H1 (cell line): ENCODE data around the gene ATP6V1C2. TPM values are rescaled to one million over a fixed set of nuclear protein-coding genes. Genes with fewer than 3 reads are reported as not detected.
A peak's percentile ranks its signal among the peaks of the same experiment; 100 is the strongest.

ENCODE experiments used
- CTCF ChIA-PET: fragments of 300-600 bp; sonication (Branson Sonifier 250); formaldehyde crosslinking; loops from one replicate; lab custom pipeline; 2021; ENCODE audit not compliant: partially characterized antibody; lab: Charles Lee
- POLR2A ChIA-PET: fragments of 300-600 bp; sonication (Branson Sonifier 250); formaldehyde crosslinking; loops from one replicate; lab custom pipeline; 2021; ENCODE audit warnings: inconsistent platforms; ENCODE audit not compliant: partially characterized antibody; lab: Charles Lee
- DNase-seq, 2 experiments: peaks; one replicate each; pipeline versions ENCODE4 v3.0.0 to v3.0.0-alpha.2; 2010 to 2022; ENCODE audit warnings: low spot score in 2 of 2, low read depth in 1 of 2, mixed read lengths in 1 of 2
- FAIRE-seq: peaks from 2 replicates; lab custom pipeline; 2011; peaks lifted over from hg19 to GRCh38; lab: Jason Lieb, UNC
- H2AFZ ChIP-seq: 2 replicates; pipeline ENCODE4 v1.8.1; 2012; ENCODE audit warnings: low read length, inconsistent platforms
- H2AK5ac ChIP-seq: 2 replicates; pipeline ENCODE4 v1.6.1; 2013; ENCODE audit warnings: low read depth, low read length
- H2BK120ac ChIP-seq: replicated peaks from 2 replicates; pipeline ENCODE3; 2013; ENCODE audit warnings: low read depth, low read length, inconsistent platforms
- H2BK12ac ChIP-seq: 2 replicates; pipeline ENCODE4 v1.6.1; 2013; ENCODE audit warnings: low read depth, low read length
- H2BK15ac ChIP-seq: 2 replicates; pipeline ENCODE4 v1.6.1; 2013; ENCODE audit warnings: low read length
- H2BK20ac ChIP-seq: 2 replicates; pipeline ENCODE4 v1.6.1; 2013; ENCODE audit warnings: low read length
- H2BK5ac ChIP-seq: 2 replicates; pipeline ENCODE4 v1.6.1; 2013; ENCODE audit warnings: low read depth, low read length
- H3K14ac ChIP-seq: 2 replicates; pipeline ENCODE4 v1.6.1; 2013; ENCODE audit warnings: inconsistent platforms; ENCODE audit not compliant: insufficient read length
- H3K18ac ChIP-seq: 2 replicates; pipeline ENCODE4 v1.6.1; 2013; ENCODE audit warnings: low read length; ENCODE audit errors: extremely low read depth
- H3K23ac ChIP-seq: 2 replicates; pipeline ENCODE4 v1.6.1; 2013; ENCODE audit warnings: inconsistent platforms; ENCODE audit not compliant: insufficient read length
- H3K23me2 ChIP-seq: 2 replicates; pipeline ENCODE4 v1.6.1; 2013; ENCODE audit warnings: low read depth, low read length
- H3K27ac ChIP-seq: 2 replicates; pipeline ENCODE4 v1.6.1; 2011; ENCODE audit warnings: low read depth, low read length, inconsistent platforms
- H3K27me3 ChIP-seq, 4 experiments: replicated peaks in 1 of 4; 1 replicate in 1 of 4; 2 replicates in 3 of 4; pipeline versions ENCODE4 v1.6.1 to v1.8.1; 2011 to 2013; ENCODE audit warnings: low read length in 3 of 4, mild to moderate bottlenecking in 3 of 4, inconsistent platforms in 2 of 4, mixed read lengths in 2 of 4, moderate library complexity in 1 of 4; ENCODE audit not compliant: control insufficient read depth in 3 of 4, insufficient read depth in 3 of 4; ENCODE audit errors: extremely low read depth in 1 of 4
- H3K36me3 ChIP-seq, 4 experiments: 2 replicates each; pipeline versions ENCODE4 v1.6.1 to v1.8.1; 2011 to 2013; ENCODE audit warnings: mild to moderate bottlenecking in 4 of 4, low read length in 3 of 4, moderate library complexity in 2 of 4, control low read depth in 1 of 4, inconsistent platforms in 1 of 4; ENCODE audit not compliant: insufficient read depth in 4 of 4, control insufficient read depth in 2 of 4
- H3K4ac ChIP-seq: replicated peaks from 2 replicates; pipeline ENCODE3; 2013; ENCODE audit warnings: low read length, low read depth, mixed read lengths, inconsistent platforms; ENCODE audit not compliant: insufficient read length
- H3K4me1 ChIP-seq, 4 experiments: replicated peaks in 1 of 4; 1 replicate in 1 of 4; 2 replicates in 3 of 4; pipeline versions ENCODE4 v1.6.1 to v1.8.1; 2011 to 2013; ENCODE audit warnings: low read length in 3 of 4, inconsistent platforms in 2 of 4, mixed read lengths in 1 of 4; ENCODE audit not compliant: insufficient read depth in 4 of 4, control insufficient read depth in 3 of 4
- H3K4me2 ChIP-seq, 2 experiments: 2 replicates each; pipeline versions ENCODE4 v1.6.1 to v1.8.1; 2011 to 2013; ENCODE audit warnings: low read depth in 2 of 2, low read length in 2 of 2, control low read depth in 1 of 2, inconsistent platforms in 1 of 2, mild to moderate bottlenecking in 1 of 2; ENCODE audit not compliant: insufficient read depth in 1 of 2
- H3K4me3 ChIP-seq, 4 experiments: fragments of 200-600, 300-600 bp in 1 of 4; sonication (generic), shearing (Covaris generic), sonication (Bioruptor Twin) in 1 of 4; 2 replicates each; pipeline versions ENCODE4 v1.5.1 to v1.8.1; 2011 to 2016; ENCODE audit warnings: low read length in 4 of 4, low read depth in 3 of 4, control low read depth in 2 of 4, inconsistent platforms in 2 of 4, mild to moderate bottlenecking in 2 of 4, mixed read lengths in 1 of 4, moderate library complexity in 1 of 4; ENCODE audit not compliant: insufficient read depth in 2 of 4; ENCODE audit errors: extremely low read depth in 1 of 4
- H3K56ac ChIP-seq: replicated peaks from 2 replicates; pipeline ENCODE3; 2013; ENCODE audit warnings: low read depth, mild to moderate bottlenecking, mixed read lengths, low read length, inconsistent platforms; ENCODE audit not compliant: insufficient read length
- H3K79me1 ChIP-seq: 2 replicates; pipeline ENCODE4 v1.6.1; 2013; ENCODE audit warnings: low read depth, low read length, control low read depth
- H3K79me2 ChIP-seq, 2 experiments: 2 replicates each; pipeline versions ENCODE4 v1.6.1 to v1.8.1; 2012 to 2013; ENCODE audit warnings: low read length in 2 of 2, mild to moderate bottlenecking in 2 of 2, inconsistent platforms in 1 of 2; ENCODE audit not compliant: insufficient read depth in 2 of 2, control insufficient read depth in 1 of 2
- H3K9ac ChIP-seq, 4 experiments: replicated peaks in 1 of 4; 1 replicate in 1 of 4; 2 replicates in 3 of 4; pipeline versions ENCODE4 v1.6.1 to v1.8.1; 2011 to 2013; ENCODE audit warnings: low read depth in 3 of 4, low read length in 3 of 4, control low read depth in 2 of 4, mild to moderate bottlenecking in 2 of 4, moderate library complexity in 2 of 4, inconsistent platforms in 1 of 4; ENCODE audit errors: extremely low read depth in 1 of 4
- H3K9me3 ChIP-seq, 2 experiments: 2 replicates each; pipeline versions ENCODE4 v1.6.1 to v1.8.1; 2012 to 2013; ENCODE audit warnings: mild to moderate bottlenecking in 2 of 2, moderate library complexity in 2 of 2, control low read depth in 1 of 2, inconsistent platforms in 1 of 2, low read depth in 1 of 2, low read length in 1 of 2, mixed read lengths in 1 of 2; ENCODE audit not compliant: insufficient read depth in 2 of 2
- H4K20me1 ChIP-seq, 2 experiments: replicated peaks in 1 of 2; 2 replicates each; pipeline versions ENCODE3 to v1.8.1; 2011 to 2013; ENCODE audit warnings: inconsistent platforms in 2 of 2, low read length in 2 of 2, mild to moderate bottlenecking in 1 of 2; ENCODE audit not compliant: insufficient read depth in 2 of 2, control insufficient read depth in 1 of 2
- H4K5ac ChIP-seq: 2 replicates; pipeline ENCODE4 v1.6.1; 2013; ENCODE audit warnings: low read length, low read depth, mixed read lengths, inconsistent platforms; ENCODE audit not compliant: insufficient read length
- H4K8ac ChIP-seq: 2 replicates; pipeline ENCODE4 v1.8.0; 2013; ENCODE audit warnings: mild to moderate bottlenecking, moderate library complexity, low read length, inconsistent platforms; ENCODE audit not compliant: insufficient read depth; ENCODE audit errors: extremely low read depth
- H4K91ac ChIP-seq: replicated peaks from 2 replicates; pipeline ENCODE3; 2013; ENCODE audit warnings: low read length, mixed read lengths, inconsistent platforms; ENCODE audit not compliant: insufficient read length
- ATF2 ChIP-seq: IDR thresholded peaks from 2 replicates; pipeline ENCODE4 v1.6.1; 2012; ENCODE audit warnings: low read length, inconsistent platforms
- NRF1 ChIP-seq: IDR thresholded peaks from 2 replicates; pipeline ENCODE4 v1.6.1; 2011; ENCODE audit warnings: mild to moderate bottlenecking, low read depth, low read length, improper control_type of control experiment
- SP2 ChIP-seq: IDR thresholded peaks from 2 replicates; pipeline ENCODE4 v1.6.1; 2012; ENCODE audit warnings: mild to moderate bottlenecking, low read length, inconsistent platforms
- SRF ChIP-seq: IDR thresholded peaks from 2 replicates; pipeline ENCODE4 v1.6.1; 2011; ENCODE audit warnings: mild to moderate bottlenecking, low read depth, low read length, moderate library complexity
- TAF1 ChIP-seq: IDR thresholded peaks from 2 replicates; pipeline ENCODE4 v1.6.1; 2011; ENCODE audit warnings: mild to moderate bottlenecking, low read depth, low read length
- WGBS, 2 experiments: shearing (Covaris generic) in 1 of 2; methylation state at CpG; one replicate each; pipeline versions ENCODE4 v1.1.6 to v1.1.7; 2013 to 2015; ENCODE audit warnings: low lambda C conversion rate in 2 of 2, mixed read lengths in 2 of 2, inconsistent platforms in 1 of 2, low coverage in 1 of 2, missing lambda C conversion rate in 1 of 2; ENCODE audit not compliant: insufficient replicate concordance in 2 of 2, insufficient coverage in 1 of 2, insufficient read length in 1 of 2; ENCODE audit errors: extremely low coverage in 1 of 2, missing lambda C conversion rate in 1 of 2; 5-methylcytosine and 5-hydroxymethylcytosine counted together
- polyA plus RNA-seq, 7 experiments: library from polyadenylated mRNA; depleted of rRNA in 3 of 7; stranded (reverse) in 5 of 7; unstranded in 2 of 7; fragments of >200 nt in 5 of 7; fragments of 200-250 nt in 2 of 7; gene quantifications; 1 replicate in 5 of 7; 2 replicates in 1 of 7; 4 replicates in 1 of 7; pipeline versions ENCODE4 v1.2.1 to v1.2.3, GENCODE V29; 2011 to 2013; ENCODE audit warnings: missing spikeins in 2 of 7, mixed read lengths in 2 of 7
- total RNA-seq: library from RNA; stranded (reverse); fragmentation: NEBNext Ultra II Directional; extraction: Animal tissue kit (Norgen Biotek cat#: 25700); gene quantifications from 2 replicates; pipeline ENCODE4 v1.2.1, GENCODE V29; 2021

The ATP6V1C2 gene
- total and polyA plus RNA-seq, 2 of the 8 experiments (the other 6 are each of a cell fraction or from before 2014, with no cell fraction given) = 0.29 to 0.74 TPM

GRCh38 chr2:10834068-10834655 is 112.7 kb downstream of the ATP6V1C2 start:
- no peak overlapping the region for H2BK120ac ChIP-seq
- H2BK20ac ChIP-seq = 0 out of 2 replicates have a peak overlapping the region, but pooled peaks have one; percentile 32
- no peak overlapping the region for H3K4me3 ChIP-seq
- H3K9ac ChIP-seq = no peak overlapping the region
- H3K14ac ChIP-seq = no peak overlapping the region
- POLR2A ChIA-PET = no interaction called here
- no peak overlapping the region for H2BK15ac ChIP-seq
- H3K27me3 ChIP-seq = peaks cover 0 to 7% (median 4%) of the 10 kb centered on the region in 4 experiments; a peak in 3 of 7 replicates
- H4K91ac ChIP-seq = no peak overlapping the region
- H3K27ac ChIP-seq = no peak overlapping the region
- H4K5ac ChIP-seq = no peak overlapping the region
- no peak overlapping the region for H3K4me2 ChIP-seq
- H3K79me1 ChIP-seq = no peaks in the 10 kb centered on the region
- no peak overlapping the region for H2AK5ac ChIP-seq
- H2BK5ac ChIP-seq = no peak overlapping the region
- DNase-seq (no peak), FAIRE-seq (no peak)
- H3K36me3 ChIP-seq = no peaks in the 10 kb centered on the region
- H3K18ac ChIP-seq = no peak overlapping the region
- H4K20me1 ChIP-seq = no peaks in the 10 kb centered on the region
- no peaks in the 10 kb centered on the region for H3K79me2 ChIP-seq
- WGBS, 2 experiments = 69% methylated on average over 5 of the region's 8 CpGs; no CpG with 5 or more reads in 1 of the 2 experiments
- no peak overlapping the region for H3K4ac ChIP-seq
- no peak overlapping the region for H3K23ac ChIP-seq
- no peak overlapping the region for H4K8ac ChIP-seq
- H3K4me1 ChIP-seq = peaks cover 0 to 7% (median 4%) of the 10 kb centered on the region in 4 experiments; a peak in 5 of 7 replicates
- H2AFZ ChIP-seq = no peak overlapping the region
- H3K23me2 ChIP-seq = no peaks in the 10 kb centered on the region
- no peak overlapping the region for H3K56ac ChIP-seq
- H2BK12ac ChIP-seq = peak overlapping the region; percentile 17; the same call in 1 of the 2 replicates
- TF ChIP-seq ATF2 (no peak), NRF1 (no peak), TAF1 (no peak), SRF (no peak), SP2 (no peak)
- no peaks in the 10 kb centered on the region for H3K9me3 ChIP-seq
- CTCF ChIA-PET = interaction anchor here (0.7 to 11.2 kb wide), 15 partner anchors 10 to 612 kb away, joined by 3 to 234 read pairs (median 20); partner anchors contain the start of genes KCNF1 and PDIA6
